Measurements from ENCODE around the gene SYP.
A peak's percentile ranks its signal among the peaks of the same experiment; 100 is the strongest.
"Not testable (repeated sequence)": the region's sequence is repeated elsewhere in the genome, so short reads cannot be mapped to it uniquely, and the experiment has no call there.

SYP gene

DNA sequence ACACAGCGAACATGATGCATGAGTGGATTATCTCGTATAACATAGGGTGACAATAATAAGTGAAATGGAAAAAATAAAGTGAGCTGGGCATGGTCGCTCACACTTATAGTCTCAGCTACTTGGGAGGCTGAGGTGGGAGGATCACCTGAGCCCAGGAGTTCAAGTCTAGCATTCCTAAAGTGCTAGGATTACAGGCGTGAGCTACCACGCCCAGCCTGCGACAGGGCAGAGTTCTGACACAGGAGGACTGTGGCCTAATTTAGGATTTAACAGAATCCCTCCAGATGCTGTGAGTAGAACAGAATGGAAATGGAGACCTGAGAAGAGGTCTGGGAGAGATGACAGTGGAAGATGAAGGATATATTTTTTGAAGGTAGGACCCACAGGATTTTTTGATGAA is 10.4 kb downstream of the SYP start:
- DNase-seq (ENCODE audit: low read depth in 2 of 2), result no peak

GRCh38 chrX:49188468-49189076 is 11.4 kb downstream of the SYP start:
- DNase-seq (ENCODE audit: low read depth in 2 of 2), result no peak

GRCh38 chrX:49187526-49187925 is 12.5 kb downstream of the SYP start:
- no peak for DNase-seq (ENCODE audit: low read depth in 2 of 2)

- no peak for DNase-seq (ENCODE audit: low read depth in 2 of 2)
Observed at GRCh38 chrX:49187028-49187394, 13.0 kb downstream of the SYP start.

DNA sequence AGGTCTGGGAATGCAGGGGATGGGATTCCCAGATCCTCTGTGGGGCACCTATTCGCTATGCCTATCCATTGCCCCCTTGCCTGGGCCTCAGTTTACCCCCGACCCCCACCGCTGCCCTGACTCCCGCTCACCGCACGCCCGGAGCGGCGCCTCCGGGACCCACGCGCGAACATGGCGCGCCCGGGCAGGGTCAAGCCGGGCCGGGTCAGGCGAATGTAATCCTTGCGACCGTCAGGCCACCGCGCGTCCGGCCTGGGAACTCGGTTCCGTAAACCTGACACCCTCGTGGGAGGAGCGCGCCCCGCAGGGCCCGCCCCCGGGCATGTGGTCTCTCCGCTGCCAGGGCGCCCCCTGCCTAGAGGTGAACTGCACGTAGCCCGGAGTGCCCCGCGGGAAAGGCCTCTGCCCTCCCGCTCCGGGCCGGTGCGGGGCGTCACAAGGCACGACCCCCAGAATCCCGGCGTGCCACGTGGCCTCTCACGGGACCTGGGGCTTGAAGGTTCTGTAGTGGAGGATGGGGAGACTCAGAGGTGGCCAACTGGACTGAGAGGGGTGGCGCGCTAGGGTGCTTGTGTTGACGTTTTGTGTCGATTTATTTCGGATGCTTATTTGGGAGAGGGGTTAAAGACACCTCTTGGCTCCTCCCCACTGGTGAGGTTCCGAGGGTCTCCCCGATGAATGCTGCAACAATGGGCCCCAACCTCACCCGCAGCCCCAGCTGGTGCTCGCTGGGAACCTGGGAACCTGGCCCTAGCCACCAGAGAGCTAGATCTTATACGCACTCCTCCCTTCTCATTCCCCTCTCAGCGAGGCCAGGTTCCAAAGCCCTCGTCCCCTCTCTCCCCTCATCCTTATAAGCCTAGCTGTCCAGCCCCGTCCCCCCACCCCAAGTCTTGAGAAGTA is 13.6 kb downstream of the SYP start, which contains the start of gene PRICKLE3:
TSS of gene PRICKLE3 (minus strand) at position 249 of the 903 bp plus-strand sequence. CDS start at position 173, 76 bp downstream.
- peak in 1 of 2 experiments; percentile 73 for DNase-seq (ENCODE audit: low read depth in 2 of 2)

- DNase-seq (ENCODE audit: low read depth in 2 of 2), result peak in 1 of 2 experiments; percentile 44
Observed at GRCh38 chrX:49184294-49185281, 15.4 kb downstream of the SYP start.

DNA sequence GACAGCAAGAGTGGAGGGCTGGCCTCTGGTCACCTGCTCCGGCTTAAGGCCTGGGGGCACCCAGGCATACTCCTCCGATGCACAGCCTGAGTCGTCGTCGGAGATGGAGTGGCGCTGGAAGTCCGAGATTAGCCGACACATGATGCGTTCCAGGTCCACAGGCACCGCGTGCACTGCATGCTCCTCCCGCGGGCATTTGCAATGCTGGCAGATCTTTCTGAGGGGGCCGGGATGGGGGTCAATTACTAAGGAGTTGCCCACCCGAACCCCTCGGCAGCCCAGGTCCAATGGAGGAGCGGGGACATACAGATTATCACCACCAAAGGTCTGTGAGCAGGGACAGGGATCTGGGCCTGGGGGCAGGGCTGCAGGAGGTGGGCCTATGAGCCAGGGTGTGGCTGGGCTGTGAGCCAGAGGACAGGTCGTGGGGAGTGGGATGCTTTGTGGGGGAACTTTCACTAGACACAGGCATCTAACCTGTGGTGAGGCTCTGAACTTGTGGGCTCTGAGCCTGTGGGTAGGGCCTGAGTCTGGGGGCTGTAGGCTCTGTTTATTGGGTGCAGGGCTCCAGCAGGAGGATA is 16.2 kb downstream of the SYP start:
- no peak for DNase-seq (ENCODE audit: low read depth in 2 of 2)

- DNase-seq (ENCODE audit: low read depth in 2 of 2), result no peak
Observed at GRCh38 chrX:49179358-49179757, 20.6 kb downstream of the SYP start.

GRCh38 chrX:49178537-49178936 is 21.5 kb downstream of the SYP start:
- no peak for DNase-seq (ENCODE audit: low read depth in 2 of 2)

DNA sequence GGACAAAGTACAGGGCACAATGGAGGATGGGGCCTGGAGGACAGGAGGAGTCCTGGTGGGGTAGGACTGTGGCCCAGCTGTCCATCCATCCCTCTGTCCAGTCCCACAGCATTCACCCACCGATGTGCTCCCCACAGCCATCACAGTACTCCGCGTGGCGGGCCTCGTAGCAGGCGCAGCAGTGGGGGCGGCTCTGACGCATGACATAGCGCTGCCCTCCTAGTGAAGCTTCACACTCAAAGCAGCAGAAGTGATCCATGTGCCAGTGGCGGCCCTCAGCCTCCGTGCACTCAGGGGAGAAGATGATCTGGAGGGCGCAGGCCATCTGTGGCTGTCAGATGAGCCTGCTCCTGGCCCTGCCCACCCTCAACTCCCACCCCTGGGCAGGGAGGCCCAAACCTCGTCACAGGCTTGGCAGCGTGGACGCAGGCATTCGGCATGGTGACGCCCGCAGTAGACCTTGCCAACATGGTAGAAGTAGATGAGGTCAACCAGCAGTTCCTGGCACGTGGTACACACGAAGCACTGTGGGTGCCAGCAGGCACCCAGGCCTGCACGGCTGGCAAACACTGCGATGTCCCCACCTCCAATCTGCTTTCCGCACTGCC is 22.0 kb downstream of the SYP start:
- DNase-seq (ENCODE audit: low read depth in 2 of 2), result no peak

DNA sequence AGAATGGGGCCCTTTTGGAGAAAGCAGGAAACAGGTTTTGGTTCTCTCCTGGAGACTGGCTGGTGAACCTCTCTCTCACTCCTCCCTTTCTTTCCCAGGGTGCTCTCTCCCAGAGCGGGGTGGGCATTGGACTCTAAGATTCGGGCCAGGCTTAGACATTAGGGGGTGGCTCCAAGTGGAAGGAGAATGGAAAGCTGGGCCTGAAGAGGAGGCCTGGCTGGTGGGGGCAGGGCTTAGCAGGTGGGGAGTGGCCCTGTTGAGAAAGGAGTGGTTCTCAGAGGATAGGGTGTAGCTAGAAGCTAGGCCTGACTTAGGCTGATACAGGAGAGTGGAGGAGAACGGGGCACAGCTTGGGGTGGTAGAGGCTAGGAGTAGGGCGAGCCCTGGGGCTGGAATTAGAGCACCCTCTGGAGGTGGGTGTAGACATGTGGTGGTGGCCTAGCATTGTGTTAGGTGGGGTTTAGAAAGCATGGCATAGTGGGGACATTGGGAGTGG is 22.6 kb downstream of the SYP start:
- DNase-seq (ENCODE audit: low read depth in 2 of 2), result no peak

DNA sequence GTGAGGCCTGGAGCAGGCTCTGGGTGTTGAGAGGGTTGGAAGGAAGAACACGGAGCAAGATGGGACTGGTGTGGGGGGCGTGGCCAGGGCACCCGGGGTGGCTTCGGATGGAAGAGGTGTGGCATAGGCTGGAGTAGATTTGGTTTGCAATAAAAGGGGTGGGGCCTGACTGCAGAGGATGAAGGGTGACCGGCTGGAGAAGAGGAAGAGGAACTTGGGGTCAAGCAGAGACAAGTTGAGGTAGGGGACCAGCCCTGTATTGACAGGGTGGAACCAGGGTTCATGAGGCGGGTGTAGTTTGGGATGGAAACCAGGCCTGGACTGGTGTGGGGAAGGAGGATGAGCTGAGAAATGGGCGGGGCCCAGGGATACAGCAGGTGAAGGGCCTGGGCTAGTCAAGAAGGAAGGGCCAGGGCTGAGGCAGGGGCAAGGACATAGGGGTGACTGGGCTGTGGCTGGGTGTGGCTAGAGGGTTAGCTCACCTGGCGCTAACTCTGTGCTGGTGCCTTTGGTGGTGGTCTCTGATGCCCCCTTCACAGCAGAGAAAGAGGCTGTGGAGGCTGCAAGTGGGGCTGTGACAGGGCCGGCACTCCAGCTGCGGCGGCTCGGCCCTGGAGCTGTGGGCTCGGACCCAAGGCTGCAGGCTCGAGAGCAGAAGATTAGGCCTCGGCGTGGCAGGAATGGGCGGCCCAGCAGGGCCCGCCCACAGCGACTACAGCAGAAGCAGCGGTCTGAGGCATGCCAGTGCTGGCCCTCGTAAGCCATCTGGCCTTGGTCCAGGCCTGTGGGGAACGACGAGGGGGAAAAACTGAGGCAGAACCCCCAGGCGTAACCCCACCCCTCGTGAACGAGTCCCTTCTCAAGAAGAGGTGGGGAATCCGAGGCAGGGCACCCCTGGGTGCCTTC is 23.3 kb downstream of the SYP start:
- DNase-seq (ENCODE audit: low read depth in 2 of 2), result no peak

- no peak for DNase-seq (ENCODE audit: low read depth in 2 of 2)
Observed at GRCh38 chrX:49175435-49176274, 24.3 kb downstream of the SYP start.

DNA sequence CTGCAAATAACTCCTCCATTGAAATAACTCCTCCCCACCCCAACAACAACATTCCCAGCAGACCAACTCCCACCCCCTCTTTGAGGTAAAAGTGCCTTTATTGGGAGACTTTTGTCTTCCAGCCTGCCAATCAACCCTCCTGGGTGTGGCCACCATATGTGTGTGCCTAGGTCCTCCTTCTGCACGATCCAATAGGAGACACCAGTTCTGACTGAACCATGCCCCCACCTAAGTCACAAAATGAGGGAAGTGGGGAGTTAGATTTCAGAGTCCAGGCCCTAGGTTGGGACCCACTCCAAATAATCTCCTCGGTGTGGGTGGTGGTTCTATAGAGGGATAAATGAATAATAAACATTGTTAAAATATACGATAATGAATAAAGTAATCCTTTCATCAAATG is 25.3 kb downstream of the SYP start:
- DNase-seq (ENCODE audit: low read depth in 2 of 2), result no peak

- not testable (repeated sequence) for DNase-seq (ENCODE audit: low read depth in 2 of 2)
Observed at GRCh38 chrX:49173544-49173943, 26.4 kb downstream of the SYP start.

DNA sequence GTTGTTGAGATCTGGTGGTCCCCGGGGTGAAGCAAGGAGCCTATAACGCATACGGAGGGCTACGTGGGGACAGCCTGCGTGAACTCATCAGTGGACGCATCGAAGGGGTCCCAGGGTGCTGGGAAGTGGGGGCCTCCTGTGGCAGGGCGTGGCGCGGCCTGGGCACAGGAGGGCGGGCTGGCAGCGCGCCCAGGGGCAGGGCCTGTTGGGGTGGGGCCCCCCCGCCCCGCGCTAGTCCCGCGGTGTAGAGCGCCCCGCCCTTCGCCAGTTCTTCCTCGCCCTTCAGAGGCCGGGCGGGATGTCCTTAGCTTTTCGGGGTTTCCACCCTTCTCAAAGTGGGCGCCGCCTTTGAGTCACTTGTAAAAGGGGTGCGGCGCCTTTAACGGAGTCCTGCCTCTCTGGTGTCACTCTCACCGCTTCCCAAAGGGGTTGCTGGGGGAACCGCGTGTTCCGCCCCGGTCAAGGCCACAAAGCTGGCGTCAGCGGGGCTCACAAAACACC is 27.7 kb downstream of the SYP start:
- DNase-seq (ENCODE audit: low read depth in 2 of 2), result peak; percentile 50 to 66

DNA sequence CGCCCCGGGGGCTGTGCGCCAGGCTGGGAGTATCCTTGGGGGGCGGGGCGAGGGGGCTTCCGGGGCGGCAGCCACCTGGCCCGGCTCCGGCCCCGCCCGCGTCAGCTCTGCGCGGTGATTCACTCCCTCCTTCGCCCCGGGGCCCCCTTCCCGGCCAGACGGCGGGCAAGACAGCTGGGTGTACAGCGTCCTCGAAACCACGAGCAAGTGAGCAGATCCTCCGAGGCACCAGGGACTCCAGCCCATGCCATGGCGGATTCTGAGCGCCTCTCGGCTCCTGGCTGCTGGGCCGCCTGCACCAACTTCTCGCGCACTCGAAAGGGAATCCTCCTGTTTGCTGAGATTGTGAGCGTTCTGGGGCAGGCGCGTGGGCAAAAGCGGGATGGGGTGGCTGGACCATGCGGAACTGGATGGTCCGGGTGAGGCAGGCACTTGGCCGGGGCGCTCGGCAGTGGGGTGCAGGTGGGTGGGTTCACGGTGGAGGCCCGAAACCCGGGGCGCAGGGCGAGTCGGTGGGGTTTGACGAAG is 28.2 kb downstream of the SYP start, which contains the start of gene PLP2:
TSS of gene PLP2 (plus strand) at position 147 of the 528 bp plus-strand sequence. CDS start at position 250, 103 bp downstream.
- peak in 1 of 2 experiments; percentile 69 for DNase-seq (ENCODE audit: low read depth in 2 of 2)

DNA sequence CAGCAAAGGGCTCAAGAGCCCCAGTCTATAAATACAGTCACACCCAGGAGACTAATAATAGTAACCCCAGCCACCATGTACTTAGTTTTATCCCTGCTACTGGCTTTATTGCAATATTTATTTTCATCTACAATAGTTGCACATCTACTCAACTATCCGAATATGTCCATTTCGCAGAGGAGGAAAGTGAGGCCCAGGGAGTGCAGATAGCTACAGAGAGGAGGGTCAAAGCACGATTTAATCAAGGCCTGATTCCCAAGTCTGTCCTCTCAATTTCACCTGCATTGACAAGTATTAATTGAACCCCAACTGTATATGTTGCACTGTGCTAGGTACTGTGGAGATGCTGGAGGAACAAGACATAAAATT is 32.3 kb downstream of the SYP start:
- no peak for DNase-seq (ENCODE audit: low read depth in 2 of 2)
